HG02885 (cell line): ENCODE measurements around the gene KRTAP10-4.
"Not testable (repeated sequence)": the region's sequence is repeated elsewhere in the genome, so short reads cannot be mapped to it uniquely, and the experiment has no call there.

Source experiments
- ATAC-seq: cut with Tn5 transposase; IDR thresholded peaks from one replicate; pipeline ENCODE4 v1.9.1; 2021; ENCODE audit warnings: mild to moderate bottlenecking; ENCODE audit not compliant: unreplicated experiment, poor library complexity

The KRTAP10-4 gene

GRCh38 chr21:44575307-44576024 is 1.9 kb downstream of the KRTAP10-4 start:
- ATAC-seq = no peak

DNA sequence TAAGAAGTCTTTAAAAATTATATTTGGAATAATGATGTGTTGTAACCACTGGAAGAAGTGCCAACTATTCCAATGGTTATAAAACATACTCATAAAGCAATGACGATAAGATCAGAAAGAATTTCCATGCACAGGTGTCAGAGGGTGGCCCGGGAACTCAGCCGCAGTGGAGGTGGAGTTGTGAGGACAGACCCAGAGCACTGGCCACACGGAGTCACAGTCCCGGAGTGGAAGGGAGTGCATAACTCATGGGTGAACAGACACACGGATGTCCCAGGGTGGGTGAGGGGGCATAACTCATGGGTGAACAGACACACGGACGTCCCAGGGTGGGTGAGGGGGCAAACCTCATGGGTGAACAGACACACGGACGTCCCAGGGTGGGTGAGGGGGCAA is 2.5 kb downstream of the KRTAP10-4 start:
- no peak for ATAC-seq

GRCh38 chr21:44578371-44579055 is 5.0 kb downstream of the KRTAP10-4 start:
- ATAC-seq = no peak

- ATAC-seq = no peak
Observed at GRCh38 chr21:44579056-44579832, 5.7 kb downstream of the KRTAP10-4 start.

- no peak for ATAC-seq
Observed at GRCh38 chr21:44579833-44580144, 6.3 kb downstream of the KRTAP10-4 start.

GRCh38 chr21:44580231-44580821 is 6.8 kb downstream of the KRTAP10-4 start, which contains the start of gene KRTAP10-5:
KRTAP10-5 (minus strand) TSS chr21:44580604; CDS start chr21:44580578, 26 bp downstream.
- not testable (repeated sequence) for ATAC-seq

DNA sequence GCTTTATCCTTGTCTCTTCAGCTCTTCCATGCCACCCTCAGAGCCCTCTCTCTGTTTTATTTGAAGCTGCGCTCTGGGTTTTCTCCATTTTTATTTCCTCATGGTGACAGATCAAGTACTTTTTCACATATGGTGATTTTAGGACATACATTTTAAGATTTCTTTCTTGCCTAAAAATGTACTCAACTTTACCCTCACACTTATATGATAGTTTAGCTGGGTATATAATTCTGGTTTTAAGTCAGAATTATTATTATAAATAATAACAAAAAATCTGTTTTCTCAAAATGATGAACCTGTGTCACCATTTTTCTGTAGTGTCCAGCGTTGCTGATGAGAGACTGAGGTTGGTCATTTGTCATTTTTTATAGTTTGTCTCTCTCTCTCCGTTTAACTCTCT is 7.6 kb downstream of the KRTAP10-4 start:
- ATAC-seq = no peak

GRCh38 chr21:44582055-44582454 is 8.5 kb downstream of the KRTAP10-4 start:
- ATAC-seq = no peak

DNA sequence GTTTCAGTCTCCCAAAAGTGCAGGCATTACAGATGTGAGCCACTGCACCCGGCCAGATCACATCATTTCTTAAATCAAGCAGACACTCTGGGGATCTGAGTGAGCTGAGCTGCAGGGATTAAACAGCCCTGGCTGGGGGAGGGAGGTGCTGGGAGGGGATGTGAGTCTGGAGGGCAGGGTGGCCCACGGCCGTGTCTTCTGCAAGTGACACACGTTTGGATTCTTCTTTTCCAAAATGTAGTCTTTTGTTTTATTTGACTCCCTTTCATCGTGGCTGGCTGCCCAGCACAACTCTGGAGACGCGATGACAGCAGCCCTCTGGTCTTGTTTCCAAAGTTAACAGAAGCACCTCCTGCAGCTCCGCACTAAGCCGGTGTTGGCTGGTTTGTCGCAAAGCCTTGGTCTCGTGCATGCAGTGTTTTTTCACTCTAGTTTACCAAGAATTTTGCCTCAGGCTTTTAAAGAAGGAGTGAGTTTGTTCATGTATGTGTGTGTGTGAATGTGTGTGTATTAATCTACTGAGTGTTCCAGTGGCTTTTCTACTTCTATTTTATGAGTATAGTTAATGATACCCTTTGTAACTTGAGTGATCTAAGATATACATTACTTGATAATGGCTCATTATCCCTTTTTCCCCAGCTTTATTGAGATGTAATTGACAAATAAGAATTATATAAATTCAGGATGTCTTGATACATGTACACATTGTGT is 9.7 kb downstream of the KRTAP10-4 start:
- ATAC-seq = no peak

- no peak for ATAC-seq
Observed at GRCh38 chr21:44583800-44584147, 10.2 kb downstream of the KRTAP10-4 start.

DNA sequence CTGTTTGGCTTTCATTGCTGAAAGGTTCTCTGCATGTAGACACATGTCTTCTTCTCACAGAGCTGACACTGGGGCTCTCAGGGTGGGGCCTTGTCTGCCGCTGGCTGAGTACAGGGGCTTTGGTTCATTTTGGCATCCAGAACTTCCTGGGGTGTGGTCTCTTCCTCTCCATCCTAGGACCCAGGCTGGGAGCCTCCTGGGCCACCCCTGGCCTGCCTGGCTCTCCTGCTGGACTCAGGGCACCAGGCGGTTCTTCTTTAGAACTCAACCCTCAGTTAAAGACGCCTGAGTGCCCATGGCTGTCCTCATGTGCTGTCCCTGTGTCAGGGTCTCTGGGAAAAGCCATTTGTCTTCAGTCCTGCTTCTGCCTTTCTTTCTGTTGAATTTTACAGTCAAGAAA is 12.4 kb downstream of the KRTAP10-4 start:
- no peak for ATAC-seq

DNA sequence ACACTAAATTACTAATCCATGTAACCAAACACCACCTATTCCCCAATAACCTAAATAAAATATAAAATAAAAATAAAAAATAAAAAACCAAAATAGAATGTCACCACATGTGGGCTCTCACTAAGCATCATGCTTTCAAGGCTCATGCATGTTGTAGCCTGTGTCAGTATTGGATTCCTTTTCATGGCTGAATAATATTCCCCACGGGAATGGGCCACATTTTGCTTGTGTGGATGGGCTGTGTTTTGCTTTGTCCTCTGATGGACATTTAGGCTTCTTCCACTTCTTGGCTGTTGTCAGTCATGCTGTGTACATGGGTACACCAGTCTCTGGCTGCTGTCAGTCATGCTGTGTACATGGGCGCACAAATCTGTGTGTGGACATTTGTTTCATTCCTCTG is 15.6 kb downstream of the KRTAP10-4 start:
- no peak for ATAC-seq

DNA sequence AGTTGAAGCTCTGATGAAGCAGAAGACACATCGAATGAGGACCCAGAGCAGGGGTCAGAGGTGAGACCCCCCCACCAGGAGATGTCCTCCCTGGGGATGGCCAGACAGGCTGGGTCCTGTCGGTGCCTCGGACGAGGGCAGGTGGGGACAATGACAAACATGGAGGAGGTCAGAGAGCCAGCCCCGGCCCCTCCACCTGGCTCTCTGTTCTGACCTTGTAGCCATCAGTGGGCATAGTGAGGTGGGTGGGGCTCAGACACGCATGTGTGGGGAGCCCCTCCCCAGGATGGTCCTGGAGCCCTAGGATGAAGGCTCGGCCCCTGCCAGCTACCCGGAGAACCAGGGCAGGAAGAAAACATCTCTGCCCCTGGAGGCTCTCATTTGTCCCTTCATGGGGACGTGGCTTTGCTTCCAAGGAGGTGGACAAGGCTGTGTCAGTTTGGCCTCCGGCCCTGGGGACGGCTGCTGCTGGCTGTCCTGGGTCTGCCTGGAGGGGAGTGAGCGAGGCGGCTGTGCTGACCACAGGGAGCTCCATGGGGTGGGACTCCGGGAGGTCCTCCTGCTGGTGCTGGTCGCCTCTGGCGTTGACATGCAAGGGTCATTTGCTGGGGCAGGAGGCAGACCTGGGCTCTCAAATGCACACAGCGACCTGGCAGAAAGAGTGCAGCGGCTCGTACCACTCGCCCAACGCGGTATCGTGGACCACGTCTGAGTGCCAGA is 16.2 kb downstream of the KRTAP10-4 start:
- no peak for ATAC-seq

- no peak for ATAC-seq
Observed at GRCh38 chr21:44590311-44590721, 16.8 kb downstream of the KRTAP10-4 start.

DNA sequence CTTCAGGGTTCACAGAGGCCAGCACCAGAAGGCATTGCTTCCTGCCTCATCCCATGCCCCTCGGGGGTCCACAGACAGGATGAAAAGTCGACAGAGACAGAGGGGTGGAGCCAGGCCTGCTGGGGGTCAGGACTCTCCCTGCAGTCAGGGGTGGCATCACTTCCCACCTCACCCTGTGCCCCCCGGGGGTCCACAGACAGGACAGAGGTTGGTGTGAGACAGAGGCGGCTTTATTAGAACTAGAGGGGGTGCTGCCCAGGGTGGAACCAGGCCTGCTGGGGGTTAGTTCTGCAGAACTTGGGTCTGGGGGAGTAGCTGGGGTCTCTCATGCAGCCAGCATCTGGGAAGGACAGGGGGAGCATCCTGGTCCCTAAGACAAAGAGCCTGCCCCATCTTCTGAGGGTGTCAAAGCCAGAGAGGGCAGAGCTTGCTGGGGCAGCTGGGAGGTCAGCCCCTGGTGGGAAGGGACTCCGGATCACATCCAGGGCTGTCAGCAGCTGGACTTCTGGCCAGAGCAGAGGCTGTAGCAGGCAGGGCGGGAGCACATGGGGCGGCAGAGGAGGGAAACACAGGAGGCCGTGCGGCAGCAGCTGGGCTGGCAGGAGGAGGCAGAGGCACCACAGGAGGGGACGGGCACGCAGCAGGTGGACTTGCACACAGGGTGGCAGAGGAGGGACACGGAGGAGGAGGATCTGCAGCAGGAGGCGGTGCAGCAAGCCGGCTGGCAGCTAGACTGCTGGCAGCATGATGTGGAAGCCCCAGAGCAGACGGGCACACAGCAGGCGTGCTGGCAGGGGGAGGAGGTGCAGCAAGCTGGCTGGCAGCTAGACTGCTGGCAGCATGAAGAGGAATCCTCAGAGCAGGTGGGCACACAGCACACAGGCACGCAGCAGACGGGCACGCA is 17.6 kb downstream of the KRTAP10-4 start:
- not testable (repeated sequence) for ATAC-seq

DNA sequence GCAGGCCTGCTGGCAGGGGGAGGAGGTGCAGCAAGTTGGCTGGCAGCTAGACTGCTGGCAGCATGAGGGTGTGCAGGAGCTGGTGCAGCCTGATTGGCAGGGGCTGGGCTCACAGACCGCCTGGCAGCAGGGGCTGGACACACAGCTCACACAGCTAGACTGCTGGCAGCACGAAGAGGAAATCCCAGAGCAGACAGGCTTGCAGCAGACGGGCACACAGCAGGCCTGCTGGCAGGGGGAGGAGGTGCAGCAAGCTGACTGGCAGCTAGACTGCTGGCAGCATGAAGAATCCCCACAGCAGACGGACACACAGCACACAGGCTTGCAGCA is 18.2 kb downstream of the KRTAP10-4 start:
- ATAC-seq = not testable (repeated sequence)

GRCh38 chr21:44592446-44593311 is 19.1 kb downstream of the KRTAP10-4 start, which contains the start of gene KRTAP10-6:
KRTAP10-6 (minus strand) TSS chr21:44592505; CDS start chr21:44592484, 21 bp downstream.
- ATAC-seq = no peak
